ENCODE results near the gene STXBP2.

The STXBP2 gene

DNA sequence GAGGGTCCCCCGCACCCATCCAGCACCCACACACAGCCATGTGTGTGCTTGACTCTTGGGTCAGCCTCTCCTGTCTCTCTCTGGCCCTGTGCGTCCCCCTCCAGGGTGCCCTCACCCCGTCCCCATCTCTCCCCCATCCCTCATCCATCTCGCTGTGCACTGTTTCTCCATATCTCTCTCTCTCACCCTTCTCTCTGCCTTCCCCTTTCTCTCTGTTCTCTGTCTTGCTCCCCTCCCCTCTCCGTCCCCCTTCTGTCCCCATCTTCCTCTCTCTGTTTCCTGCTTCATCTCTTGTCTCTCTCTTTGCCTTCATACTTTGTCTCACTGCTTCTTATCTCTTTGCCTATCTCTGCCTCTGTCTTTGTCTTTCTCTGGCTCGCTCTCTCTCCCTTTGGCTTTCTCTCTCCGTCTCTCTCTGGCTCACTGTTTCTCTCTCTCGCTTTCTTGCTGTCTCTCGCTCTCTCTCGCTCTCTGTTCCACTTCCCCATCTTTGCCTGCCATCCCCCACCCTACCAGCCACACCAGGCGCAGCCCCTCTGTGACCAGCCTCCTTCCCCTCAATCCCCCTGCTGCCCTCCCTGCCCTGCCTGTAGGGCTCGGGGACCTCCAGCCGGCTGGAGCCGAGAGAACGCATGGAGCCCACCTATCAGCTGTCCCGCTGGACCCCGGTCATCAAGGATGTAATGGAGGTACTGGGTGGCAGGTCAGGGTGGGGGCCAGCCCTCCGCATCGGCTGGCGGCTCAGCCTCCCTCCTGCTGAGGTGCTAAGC, 8.9 kb downstream of the STXBP2 start:
- peak overlapping the region; percentile 28 for H3K27ac Mint-ChIP-seq
- no peak overlapping the region for H3K4me3 Mint-ChIP-seq
- H3K36me3 Mint-ChIP-seq (ENCODE audit: low read depth): no peaks in the 10 kb centered on the region
- no peak for DNase-seq
- H3K4me1 Mint-ChIP-seq: no peaks in the 10 kb centered on the region
- TF ChIP-seq, protein P1, sequence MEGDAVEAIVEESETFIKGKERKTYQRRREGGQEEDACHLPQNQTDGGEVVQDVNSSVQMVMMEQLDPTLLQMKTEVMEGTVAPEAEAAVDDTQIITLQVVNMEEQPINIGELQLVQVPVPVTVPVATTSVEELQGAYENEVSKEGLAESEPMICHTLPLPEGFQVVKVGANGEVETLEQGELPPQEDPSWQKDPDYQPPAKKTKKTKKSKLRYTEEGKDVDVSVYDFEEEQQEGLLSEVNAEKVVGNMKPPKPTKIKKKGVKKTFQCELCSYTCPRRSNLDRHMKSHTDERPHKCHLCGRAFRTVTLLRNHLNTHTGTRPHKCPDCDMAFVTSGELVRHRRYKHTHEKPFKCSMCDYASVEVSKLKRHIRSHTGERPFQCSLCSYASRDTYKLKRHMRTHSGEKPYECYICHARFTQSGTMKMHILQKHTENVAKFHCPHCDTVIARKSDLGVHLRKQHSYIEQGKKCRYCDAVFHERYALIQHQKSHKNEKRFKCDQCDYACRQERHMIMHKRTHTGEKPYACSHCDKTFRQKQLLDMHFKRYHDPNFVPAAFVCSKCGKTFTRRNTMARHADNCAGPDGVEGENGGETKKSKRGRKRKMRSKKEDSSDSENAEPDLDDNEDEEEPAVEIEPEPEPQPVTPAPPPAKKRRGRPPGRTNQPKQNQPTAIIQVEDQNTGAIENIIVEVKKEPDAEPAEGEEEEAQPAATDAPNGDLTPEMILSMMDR (IDR thresholded peaks at IDR 0.05): no peak
- no peaks in the 10 kb centered on the region for H3K9me3 Mint-ChIP-seq
- H3K27me3 Mint-ChIP-seq (ENCODE audit: low read depth, poor library complexity): peaks cover 12% of the 10 kb centered on the region

DNA sequence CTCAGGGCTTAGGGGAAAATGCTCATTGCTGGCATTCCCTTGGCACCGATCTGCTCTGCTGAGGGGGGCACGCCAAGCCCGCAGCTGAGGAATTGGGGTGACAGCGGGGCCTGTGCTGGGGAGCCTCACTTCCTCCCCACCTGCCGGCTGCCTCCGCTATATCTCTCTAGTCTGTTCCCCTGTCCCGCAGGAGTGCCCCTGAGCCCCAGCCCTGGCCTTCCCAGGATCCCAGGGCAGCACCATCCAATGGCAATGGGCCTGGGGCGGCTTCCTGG, 9.5 kb downstream of the STXBP2 start:
- H3K4me1 Mint-ChIP-seq: no peaks in the 10 kb centered on the region
- no peaks in the 10 kb centered on the region for H3K9me3 Mint-ChIP-seq
- H3K36me3 Mint-ChIP-seq (ENCODE audit: low read depth): no peaks in the 10 kb centered on the region
- no peak overlapping the region for H3K27ac Mint-ChIP-seq
- H3K27me3 Mint-ChIP-seq (ENCODE audit: low read depth, poor library complexity): peaks cover 17% of the 10 kb centered on the region
- DNase-seq: no peak
- no peak overlapping the region for H3K4me3 Mint-ChIP-seq
- TF ChIP-seq, protein P1 (IDR thresholded peaks at IDR 0.05): no peak

DNA sequence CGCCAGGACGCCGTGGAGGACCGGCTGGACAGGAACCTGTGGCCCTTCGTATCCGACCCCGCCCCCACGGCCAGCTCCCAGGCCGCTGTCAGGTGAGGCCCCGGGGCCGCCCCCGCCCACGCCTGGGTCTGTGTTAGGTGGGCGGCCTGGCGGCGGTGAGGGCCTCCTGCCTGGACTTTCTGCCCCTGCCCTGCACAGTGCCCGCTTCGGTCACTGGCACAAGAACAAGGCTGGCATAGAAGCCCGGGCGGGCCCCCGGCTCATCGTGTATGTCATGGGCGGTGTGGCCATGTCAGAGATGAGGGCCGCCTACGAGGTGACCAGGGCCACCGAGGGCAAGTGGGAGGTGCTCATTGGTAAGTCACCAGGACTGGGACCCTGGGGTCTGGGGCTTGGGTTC, 10.2 kb downstream of the STXBP2 start:
- H3K27ac Mint-ChIP-seq: no peak overlapping the region
- no peak for DNase-seq
- peaks cover 23% of the 10 kb centered on the region for H3K27me3 Mint-ChIP-seq (ENCODE audit: low read depth, poor library complexity)
- H3K36me3 Mint-ChIP-seq (ENCODE audit: low read depth): no peaks in the 10 kb centered on the region
- H3K4me3 Mint-ChIP-seq: no peak overlapping the region
- peaks cover 3% of the 10 kb centered on the region for H3K4me1 Mint-ChIP-seq
- no peaks in the 10 kb centered on the region for H3K9me3 Mint-ChIP-seq
- TF ChIP-seq, protein P1 (IDR thresholded peaks at IDR 0.05): no peak

DNA sequence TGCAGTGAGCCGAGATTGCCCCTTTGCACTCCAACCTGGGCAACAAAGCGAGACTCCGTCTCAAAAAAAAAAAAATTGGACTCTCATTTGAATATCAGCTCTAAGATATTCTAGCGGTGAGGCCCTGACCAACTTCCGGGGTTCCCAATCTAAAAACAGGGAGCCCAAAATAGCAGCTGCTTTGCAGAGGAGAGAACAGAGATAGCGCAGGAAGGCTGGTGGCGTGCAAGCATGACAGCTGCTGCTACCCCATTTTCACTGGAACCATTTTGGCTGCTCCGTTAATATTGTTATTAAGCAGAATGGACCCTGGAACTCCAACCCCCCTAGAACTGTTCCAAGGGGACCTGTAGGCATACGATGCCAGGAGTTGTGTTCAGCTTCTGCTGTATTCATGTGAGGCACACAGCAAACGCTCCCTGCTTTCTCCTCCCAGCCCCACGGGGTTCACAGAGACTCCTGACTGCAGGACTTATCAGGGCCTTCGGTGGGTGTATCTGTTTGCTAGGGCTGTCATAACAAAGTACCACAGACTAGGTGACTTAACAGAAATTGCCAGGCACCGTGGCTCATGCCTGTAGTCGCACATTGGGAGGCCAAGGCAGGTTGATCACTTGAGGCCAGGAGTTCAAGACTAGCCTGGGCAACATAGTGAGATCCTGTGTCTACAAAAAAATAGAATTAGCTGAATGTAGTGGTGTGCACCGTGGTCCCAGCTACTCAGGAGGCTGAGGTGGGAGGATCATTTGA, 11.5 kb downstream of the STXBP2 start:
- Mint-ChIP-seq H3K4me1 (peaks cover 13% of the 10 kb centered on the region), H3K27me3 (ENCODE audit: low read depth, poor library complexity) (peaks cover 24% of the 10 kb centered on the region), H3K4me3 (no peak overlapping the region), H3K9me3 (no peaks in the 10 kb centered on the region), H3K36me3 (ENCODE audit: low read depth) (no peaks in the 10 kb centered on the region), H3K27ac (no peak overlapping the region)
- TF ChIP-seq, protein P1 (IDR thresholded peaks at IDR 0.05): no peak
- DNase-seq: no peak

DNA sequence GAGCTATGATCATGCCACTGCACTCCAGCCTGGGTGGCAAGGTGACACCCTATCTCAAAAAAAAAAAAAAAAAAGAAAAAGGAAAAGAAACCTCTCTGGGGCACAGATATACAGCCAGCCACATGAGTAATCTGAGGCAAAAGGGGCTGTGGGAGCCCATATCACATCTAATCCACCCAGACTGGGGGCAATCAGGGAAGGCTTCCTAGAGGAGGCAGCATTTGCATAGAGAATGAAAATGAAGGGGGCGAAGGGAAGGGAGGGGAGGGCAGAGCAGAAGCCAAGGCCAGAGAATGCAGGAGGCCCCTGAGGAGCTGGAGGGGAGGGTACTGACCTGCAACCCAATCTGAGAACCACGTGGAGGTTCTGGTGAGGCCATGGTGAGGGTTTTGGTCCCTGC, 13.2 kb downstream of the STXBP2 start:
- H3K27me3 Mint-ChIP-seq (ENCODE audit: low read depth, poor library complexity): peaks cover 33% of the 10 kb centered on the region
- H3K9me3 Mint-ChIP-seq: no peaks in the 10 kb centered on the region
- no peak for DNase-seq
- no peak overlapping the region for H3K4me3 Mint-ChIP-seq
- H3K36me3 Mint-ChIP-seq (ENCODE audit: low read depth): no peaks in the 10 kb centered on the region
- H3K4me1 Mint-ChIP-seq: peaks cover 13% of the 10 kb centered on the region
- H3K27ac Mint-ChIP-seq: no peak overlapping the region
- TF ChIP-seq, protein P1 (IDR thresholded peaks at IDR 0.05): no peak
